Esophagus muscularis mucosa (tissue), 4 donors: ENCODE measurements around the gene RIPK3. TPM values are rescaled to one million over a fixed set of nuclear protein-coding genes. Genes with fewer than 3 reads are reported as not detected.

Source experiments
- DNase-seq: peaks from one replicate; pipeline ENCODE4 v3.0.0-alpha.2; 2017; ENCODE audit errors: extremely low spot score
- H3K27ac ChIP-seq, 4 donors: fragments of 200-600 bp; sonication (generic); replicated peaks in 1 of 4; 1 replicate in 3 of 4; 2 replicates in 1 of 4; pipeline ENCODE4 v1.5.1; 2016 to 2019; ENCODE audit warnings: mild to moderate bottlenecking in 1 of 4
- H3K27me3 ChIP-seq, 4 donors: fragments of 200-600 bp; sonication (generic); one replicate each; pipeline versions ENCODE4 v1.5.1 to v1.6.0; 2016 to 2019
- H3K36me3 ChIP-seq, 4 donors: fragments of 200-600 bp; sonication (generic); one replicate each; pipeline ENCODE4 v1.5.1; 2016 to 2019
- H3K4me1 ChIP-seq, 4 donors: fragments of 200-600 bp; sonication (generic); one replicate each; pipeline ENCODE4 v1.5.1; 2016 to 2019
- H3K4me3 ChIP-seq, 4 donors: fragments of 200-600 bp; sonication (generic); 1 replicate in 2 of 4; 2 replicates in 2 of 4; pipeline ENCODE4 v1.5.1; 2016 to 2019; ENCODE audit warnings: mild to moderate bottlenecking in 4 of 4, moderate library complexity in 1 of 4
- H3K9me3 ChIP-seq, 4 donors: fragments of 200-600 bp; sonication (generic); 1 replicate in 3 of 4; 2 replicates in 1 of 4; pipeline ENCODE4 v1.5.1; 2016 to 2019
- CTCF ChIP-seq, 3 experiments: fragments of 200-600 bp in 2 of 3; fragments of 450-650 bp in 1 of 3; sonication (generic) in 2 of 3; IDR thresholded peaks; one replicate each; pipeline ENCODE4 v1.5.1; 2017 to 2019; ENCODE audit warnings: antibody characterized with exemption in 3 of 3, mild to moderate bottlenecking in 2 of 3, moderate library complexity in 1 of 3
- EP300 ChIP-seq: sonication (generic); formaldehyde crosslinking; IDR thresholded peaks from one replicate; pipeline ENCODE4 v1.6.1; 2017; ENCODE audit warnings: antibody characterized with exemption
- POLR2A ChIP-seq: fragments of 450-650 bp; IDR thresholded peaks from one replicate; pipeline ENCODE4 v1.6.1; 2017; ENCODE audit warnings: antibody characterized with exemption, moderate library complexity, mild to moderate bottlenecking, low read depth
- POLR2AphosphoS5 ChIP-seq, 2 donors: sonication (generic); formaldehyde crosslinking; IDR thresholded peaks; one replicate each; pipeline ENCODE4 v1.6.1; 2017; ENCODE audit warnings: antibody characterized with exemption in 2 of 2
- WGBS: methylation state at CpG from one replicate; pipeline ENCODE4 v1.1.5; 2018; 5-methylcytosine and 5-hydroxymethylcytosine counted together
- intact Hi-C: fragments of 100-400 bp; cut with DNase I; formaldehyde crosslinking; loops from one replicate; pipeline ENCODE4 v1.15.1; 2023
- total RNA-seq, 4 donors: library from RNA; depleted of rRNA; stranded (reverse); fragments of >200 nt; gene quantifications; one replicate each; pipeline versions ENCODE4 v1.1.0 to v1.2.1, GENCODE V29; 2016

Gene RIPK3
- total RNA-seq, 4 donors from 2014 or later = 3.8 to 6.4 (median 6.1) TPM

- peak overlapping the region; percentile 64 to 73 (median 66) for H3K4me3 ChIP-seq
- no peaks in the 10 kb centered on the region for H3K9me3 ChIP-seq
- peaks cover 54 to 87% (median 66%) of the 10 kb centered on the region in 4 donors for H3K4me1 ChIP-seq
- H3K27me3 ChIP-seq = peaks cover 0 to 24% (median 9%) of the 10 kb centered on the region in 4 donors
- TF ChIP-seq POLR2A = no peak
- TF ChIP-seq POLR2AphosphoS5 (IDR thresholded peaks at IDR 0.05) = no peak
- no peak for TF ChIP-seq CTCF (IDR thresholded peaks at IDR 0.05)
- TF ChIP-seq EP300 = no peak
- no peak for DNase-seq
- peak overlapping the region; percentile 77 to 90 (median 84) for H3K27ac ChIP-seq
- intact Hi-C loops = loop anchor here (5.0 kb wide), 1 partner anchor 125 kb away; no protein-coding TSS in a partner anchor
- H3K36me3 ChIP-seq = peaks cover 2 to 9% (median 7%) of the 10 kb centered on the region in 4 donors
- 80% methylated on average over 1 of the region's 1 CpG for WGBS
Observed at GRCh38 chr14:24311837-24312615, 27.8 kb downstream of the RIPK3 start.

DNA sequence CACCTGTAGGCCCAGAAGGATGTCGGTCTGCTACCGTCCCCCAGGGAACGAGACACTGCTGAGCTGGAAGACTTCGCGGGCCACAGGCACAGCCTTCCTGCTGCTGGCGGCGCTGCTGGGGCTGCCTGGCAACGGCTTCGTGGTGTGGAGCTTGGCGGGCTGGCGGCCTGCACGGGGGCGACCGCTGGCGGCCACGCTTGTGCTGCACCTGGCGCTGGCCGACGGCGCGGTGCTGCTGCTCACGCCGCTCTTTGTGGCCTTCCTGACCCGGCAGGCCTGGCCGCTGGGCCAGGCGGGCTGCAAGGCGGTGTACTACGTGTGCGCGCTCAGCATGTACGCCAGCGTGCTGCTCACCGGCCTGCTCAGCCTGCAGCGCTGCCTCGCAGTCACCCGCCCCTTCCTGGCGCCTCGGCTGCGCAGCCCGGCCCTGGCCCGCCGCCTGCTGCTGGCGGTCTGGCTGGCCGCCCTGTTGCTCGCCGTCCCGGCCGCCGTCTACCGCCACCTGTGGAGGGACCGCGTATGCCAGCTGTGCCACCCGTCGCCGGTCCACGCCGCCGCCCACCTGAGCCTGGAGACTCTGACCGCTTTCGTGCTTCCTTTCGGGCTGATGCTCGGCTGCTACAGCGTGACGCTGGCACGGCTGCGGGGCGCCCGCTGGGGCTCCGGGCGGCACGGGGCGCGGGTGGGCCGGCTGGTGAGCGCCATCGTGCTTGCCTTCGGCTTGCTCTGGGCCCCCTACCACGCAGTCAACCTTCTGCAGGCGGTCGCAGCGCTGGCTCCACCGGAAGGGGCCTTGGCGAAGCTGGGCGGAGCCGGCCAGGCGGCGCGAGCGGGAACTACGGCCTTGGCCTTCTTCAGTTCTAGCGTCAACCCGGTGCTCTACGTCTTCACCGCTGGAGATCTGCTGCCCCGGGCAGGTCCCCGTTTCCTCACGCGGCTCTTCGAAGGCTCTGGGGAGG, 28.9 kb downstream of the RIPK3 start, which contains the start of gene LTB4R:
LTB4R (plus strand) TSS at position 857 of the 959 bp plus-strand sequence. CDS start 4,150 bp downstream, outside the sequence.
- intact Hi-C loops = loop anchor here (5.0 kb wide), 1 partner anchor 126 kb away; no protein-coding TSS in a partner anchor
- DNase-seq = no peak
- H3K4me1 ChIP-seq = peaks cover 46 to 77% (median 57%) of the 10 kb centered on the region in 4 donors

DNA sequence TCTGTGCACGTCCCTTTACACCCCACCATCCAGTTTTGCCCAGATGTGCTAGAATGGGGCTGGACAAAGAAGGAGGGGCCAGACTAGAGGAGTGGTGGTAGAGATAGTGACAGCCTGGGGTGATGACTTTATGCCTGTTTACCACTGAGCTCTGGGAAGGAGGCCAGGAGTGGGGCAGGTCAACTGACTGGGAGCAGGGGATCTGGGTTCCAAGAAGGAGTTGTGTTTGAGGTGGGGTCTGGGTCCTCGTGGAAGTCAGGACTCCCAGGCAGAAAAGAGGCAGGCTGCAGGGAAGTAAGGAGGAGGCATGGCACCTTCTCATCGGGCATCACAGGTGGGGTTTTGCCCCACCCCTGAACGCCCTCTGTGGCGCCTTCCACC, 29.5 kb downstream of the RIPK3 start:
- H3K4me1 ChIP-seq = peaks cover 41 to 70% (median 51%) of the 10 kb centered on the region in 4 donors
- 33% methylated on average over 4 of the region's 5 CpGs for WGBS
- H3K9me3 ChIP-seq = no peaks in the 10 kb centered on the region
- intact Hi-C loops = loop anchor here (5.0 kb wide), 1 partner anchor 127 kb away; no protein-coding TSS in a partner anchor
- H3K27me3 ChIP-seq = peaks cover 0 to 7% (median 0%) of the 10 kb centered on the region in 4 donors
- no peak for DNase-seq
- H3K4me3 ChIP-seq = peak overlapping the region; percentile 64 to 73 (median 66)
- H3K36me3 ChIP-seq = peaks cover 19 to 27% (median 24%) of the 10 kb centered on the region in 4 donors
- TF ChIP-seq POLR2A (no peak), CTCF (IDR thresholded peaks at IDR 0.05) (no peak), EP300 (no peak), POLR2AphosphoS5 (IDR thresholded peaks at IDR 0.05) (no peak)
- H3K27ac ChIP-seq = peak overlapping the region; percentile 77 to 90 (median 84)

More for the DNA sequence above, 28.9 kb downstream of the RIPK3 start, which contains the start of gene LTB4R:
- peaks cover 0 to 13% (median under 1%) of the 10 kb centered on the region in 4 donors for H3K27me3 ChIP-seq
- peak within 1 kb of the TSS; percentile 77 to 90 (median 84) for H3K27ac ChIP-seq
- WGBS = 30% methylated on average over 25 of the region's 99 CpGs
- no peak for TF ChIP-seq EP300
- TF ChIP-seq CTCF (IDR thresholded peaks at IDR 0.05) = peak; percentile 27 to 48 (median 30)
- TF ChIP-seq POLR2AphosphoS5 (IDR thresholded peaks at IDR 0.05) = peak; percentile 42 to 63
- no peaks in the 10 kb centered on the region for H3K9me3 ChIP-seq
- peak within 1 kb of the TSS; percentile 64 to 73 (median 66) for H3K4me3 ChIP-seq
- H3K36me3 ChIP-seq = peaks cover 12 to 20% (median 17%) of the 10 kb centered on the region in 4 donors

- WGBS = 65% methylated on average over 5 of the region's 5 CpGs
- peaks cover 36 to 65% (median 48%) of the 10 kb centered on the region in 4 donors for H3K4me1 ChIP-seq
Observed at GRCh38 chr14:24309538-24310264, 30.1 kb downstream of the RIPK3 start, which contains the start of gene LTB4R2. TSS of gene LTB4R2 (plus strand) at chr14:24310140. CDS start at chr14:24310665, 525 bp downstream.

More at GRCh38 chr14:24309538-24310264, 30.1 kb downstream of the RIPK3 start, which contains the start of gene LTB4R2:
- H3K27ac ChIP-seq = peak within 1 kb of the TSS; percentile 77 to 90 (median 84)
- H3K36me3 ChIP-seq = peaks cover 23 to 32% (median 30%) of the 10 kb centered on the region in 4 donors
- DNase-seq = no peak
- intact Hi-C loops = loop anchor here (5.0 kb wide), 1 partner anchor 128 kb away; no protein-coding TSS in a partner anchor
- no peaks in the 10 kb centered on the region for H3K9me3 ChIP-seq
- peaks cover 0 to 1% (median 0%) of the 10 kb centered on the region in 4 donors for H3K27me3 ChIP-seq
- no peak for TF ChIP-seq CTCF (IDR thresholded peaks at IDR 0.05)
- no peak for TF ChIP-seq POLR2AphosphoS5 (IDR thresholded peaks at IDR 0.05)
- no peak for TF ChIP-seq EP300
- no peak for TF ChIP-seq POLR2A
- peak within 1 kb of the TSS; percentile 64 to 73 (median 66) for H3K4me3 ChIP-seq
